SW 1271 (cell line): ENCODE results near the gene ELMO2.
A peak's percentile ranks its signal among the peaks of the same experiment; 100 is the strongest.

Experiments used
- DNase-seq, 2 experiments: peaks; one replicate each; lab custom pipeline; 2025; lab: John Stamatoyannopoulos, UW

Gene ELMO2

GRCh38 chr20:46367967-46368901 is 38.2 kb downstream of the ELMO2 start:
- DNase-seq: no peak

GRCh38 chr20:46367234-46367633 is 39.2 kb downstream of the ELMO2 start:
- no peak for DNase-seq

GRCh38 chr20:46366826-46367225 is 39.6 kb downstream of the ELMO2 start:
- DNase-seq: no peak

GRCh38 chr20:46365487-46366220 is 40.8 kb downstream of the ELMO2 start:
- no peak for DNase-seq

- no peak for DNase-seq
Observed at GRCh38 chr20:46364670-46365486, 41.5 kb downstream of the ELMO2 start.

GRCh38 chr20:46363874-46364669 is 42.3 kb downstream of the ELMO2 start:
- peak; percentile 80 to 84 for DNase-seq

GRCh38 chr20:46362921-46363867 is 43.2 kb downstream of the ELMO2 start:
- DNase-seq: no peak

GRCh38 chr20:46361811-46362210 is 44.6 kb downstream of the ELMO2 start:
- no peak for DNase-seq

GRCh38 chr20:46361381-46361780 is 45.0 kb downstream of the ELMO2 start:
- DNase-seq: no peak

- no peak for DNase-seq
Observed at GRCh38 chr20:46359233-46359751, 47.1 kb downstream of the ELMO2 start.

GRCh38 chr20:46358346-46359058 is 47.9 kb downstream of the ELMO2 start:
- DNase-seq: no peak

- no peak for DNase-seq
Observed at GRCh38 chr20:46357030-46357514, 49.3 kb downstream of the ELMO2 start.

GRCh38 chr20:46356195-46357029 is 50.0 kb downstream of the ELMO2 start:
- DNase-seq: no peak

GRCh38 chr20:46355778-46356177 is 50.6 kb downstream of the ELMO2 start:
- DNase-seq: no peak

GRCh38 chr20:46354920-46355654 is 51.3 kb downstream of the ELMO2 start:
- no peak for DNase-seq

- no peak for DNase-seq
Observed at GRCh38 chr20:46354207-46354555, 52.2 kb downstream of the ELMO2 start.

GRCh38 chr20:46353500-46354206 is 52.8 kb downstream of the ELMO2 start:
- DNase-seq: no peak
